GM12878 (cell line): Measurements from ENCODE around the gene PHAF1. TPM values are rescaled to one million over a fixed set of nuclear protein-coding genes. Genes with fewer than 3 reads are reported as not detected.

Source experiments
- CHD1 ChIP-seq: IDR thresholded peaks from 2 replicates; pipeline ENCODE4 v1.6.1; 2012; ENCODE audit warnings: low read depth, low read length, improper control_type of control experiment
- CHD2 ChIP-seq: IDR thresholded peaks from 2 replicates; pipeline ENCODE4 v1.6.1; 2011; ENCODE audit warnings: low read depth, low read length, improper control_type of control experiment, borderline replicate concordance
- EZH2 ChIP-seq: IDR thresholded peaks from 2 replicates; pipeline ENCODE4 v1.6.1; 2012; ENCODE audit warnings: low read depth, mild to moderate bottlenecking, control low read depth, inconsistent platforms, low read length, borderline replicate concordance; ENCODE audit not compliant: control insufficient read depth
- JUND ChIP-seq: IDR thresholded peaks from 2 replicates; pipeline ENCODE4 v1.6.1; 2012; ENCODE audit warnings: low read depth, mild to moderate bottlenecking, low read length, improper control_type of control experiment, moderate library complexity
- NRF1 ChIP-seq: conservative IDR thresholded peaks from 2 replicates; pipeline ENCODE4 v1.6.1; 2011; ENCODE audit warnings: mild to moderate bottlenecking, low read depth, low read length, improper control_type of control experiment
- POLR2A ChIP-seq: IDR thresholded peaks from 2 replicates; pipeline ENCODE4 v1.6.1; 2011; ENCODE audit warnings: low read depth, mild to moderate bottlenecking, low read length
- RAD51 ChIP-seq: fragments of 450-650 bp; IDR thresholded peaks from 2 replicates; pipeline ENCODE4 v1.6.1; 2016; ENCODE audit warnings: moderate library complexity, mild to moderate bottlenecking, inconsistent platforms
- RFX5 ChIP-seq: IDR thresholded peaks from 2 replicates; pipeline ENCODE4 v1.6.1; 2011; ENCODE audit warnings: low read depth, low read length, improper control_type of control experiment
- STAT3 ChIP-seq: IDR thresholded peaks from 2 replicates; pipeline ENCODE4 v1.6.1; 2011; ENCODE audit warnings: low read depth, low read length, improper control_type of control experiment
- polyA plus RNA-seq, 11 experiments: library from polyadenylated mRNA; depleted of rRNA in 4 of 11; unstranded in 6 of 11; stranded (reverse) in 5 of 11; fragments of >200 nt; fragmentation: Nextera tagmentation in 4 of 11; fragmentation: Illumina TruSeq in 1 of 11; extraction: Ambion mirVana in 4 of 11; extraction: Trizol in 1 of 11; gene quantifications; 1 replicate in 1 of 11; 2 replicates in 10 of 11; pipeline versions ENCODE4 v1.2.1 to v1.2.3, GENCODE V29; 2011 to 2016; ENCODE audit warnings: inconsistent platforms in 2 of 11, missing spikeins in 2 of 11, low read depth in 1 of 11
- total RNA-seq, 4 experiments: library from RNA; depleted of rRNA in 3 of 4; stranded (reverse); fragments of >200 nt in 3 of 4; fragmentation: Illumina TruSeq in 1 of 4; extraction: Trizol in 1 of 4; gene quantifications; 2 replicates each; pipeline versions ENCODE4 v1.2.1 to v1.2.3, GENCODE V29; 2013 to 2021
- TF ChIP-seq, protein P1 (sequence below): fragments of 450-650 bp; IDR thresholded peaks from 2 replicates; pipeline ENCODE4 v1.6.1; 2017; ENCODE audit warnings: borderline replicate concordance
- TF ChIP-seq, protein P2 (sequence below): IDR thresholded peaks from 2 replicates; pipeline ENCODE4 v1.6.1; 2011; ENCODE audit warnings: mild to moderate bottlenecking, low read depth, low read length, moderate library complexity; ENCODE audit not compliant: insufficient replicate concordance
- TF ChIP-seq, protein P3 (sequence below): IDR thresholded peaks from 2 replicates; pipeline ENCODE4 v1.6.1; 2012; ENCODE audit warnings: improper control_type of control experiment, low read depth, low read length; ENCODE audit not compliant: insufficient replicate concordance
- TF ChIP-seq, protein P4 (sequence below): fragments of 450-650 bp; conservative IDR thresholded peaks from 2 replicates; pipeline ENCODE4 v1.6.1; 2017; ENCODE audit warnings: mild to moderate bottlenecking, moderate library complexity
- TF ChIP-seq, protein P5 (sequence below): IDR thresholded peaks from 2 replicates; pipeline ENCODE4 v1.6.1; 2011; ENCODE audit warnings: borderline replicate concordance, low read depth, mild to moderate bottlenecking, moderate library complexity, mixed read lengths, low read length; ENCODE audit not compliant: insufficient read depth; ENCODE audit errors: extremely low read length

The PHAF1 gene
- total and polyA plus RNA-seq, 10 of the 15 experiments (the other 5 are each of a cell fraction or from before 2014, with no cell fraction given), result 4.5 to 20.9 (median 14.9) TPM

DNA sequence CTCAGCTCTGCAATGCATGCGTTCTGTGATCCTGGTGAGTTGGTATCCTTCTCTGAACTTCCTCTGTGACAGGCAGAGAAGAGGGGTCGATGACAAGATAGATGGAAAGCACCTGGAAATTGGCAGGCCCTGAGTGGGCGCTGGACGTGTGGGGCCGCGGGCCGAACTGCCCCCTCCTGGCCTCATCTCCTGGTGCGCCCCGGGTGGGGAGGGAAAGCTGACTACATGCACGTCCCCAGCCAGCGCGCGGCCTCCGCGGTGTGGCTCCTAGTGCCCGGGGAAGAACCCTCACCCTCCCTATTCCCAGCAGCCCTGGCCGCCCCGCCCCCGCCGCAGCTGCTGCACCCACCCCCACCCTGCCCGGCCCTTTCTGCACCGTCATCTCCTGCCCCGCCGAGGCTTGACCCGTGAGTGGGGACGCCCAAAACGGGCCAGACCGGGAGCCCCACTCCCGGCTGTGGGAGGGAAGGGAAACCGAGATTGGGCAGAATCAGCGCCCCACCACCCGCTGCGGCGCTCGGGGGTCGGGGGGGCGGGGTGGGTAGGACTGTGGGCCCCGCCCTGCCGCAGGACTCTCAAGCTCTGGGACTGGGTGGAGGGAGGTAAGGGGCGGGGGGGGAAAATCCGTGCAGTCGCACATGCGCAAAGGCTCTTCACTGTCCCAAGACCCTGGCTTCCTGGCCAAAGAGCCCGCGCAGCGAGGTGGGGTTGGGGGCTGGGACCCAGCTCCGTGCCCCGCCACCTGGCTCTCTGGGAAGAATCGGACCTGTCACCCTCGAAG, 60.6 kb downstream of the PHAF1 start, which contains the start of gene NOL3 (continued):
- TF ChIP-seq, protein P1, sequence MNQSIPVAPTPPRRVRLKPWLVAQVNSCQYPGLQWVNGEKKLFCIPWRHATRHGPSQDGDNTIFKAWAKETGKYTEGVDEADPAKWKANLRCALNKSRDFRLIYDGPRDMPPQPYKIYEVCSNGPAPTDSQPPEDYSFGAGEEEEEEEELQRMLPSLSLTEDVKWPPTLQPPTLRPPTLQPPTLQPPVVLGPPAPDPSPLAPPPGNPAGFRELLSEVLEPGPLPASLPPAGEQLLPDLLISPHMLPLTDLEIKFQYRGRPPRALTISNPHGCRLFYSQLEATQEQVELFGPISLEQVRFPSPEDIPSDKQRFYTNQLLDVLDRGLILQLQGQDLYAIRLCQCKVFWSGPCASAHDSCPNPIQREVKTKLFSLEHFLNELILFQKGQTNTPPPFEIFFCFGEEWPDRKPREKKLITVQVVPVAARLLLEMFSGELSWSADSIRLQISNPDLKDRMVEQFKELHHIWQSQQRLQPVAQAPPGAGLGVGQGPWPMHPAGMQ, result no peak
- TF ChIP-seq NRF1 (peak; percentile 55), STAT3 (no peak), POLR2A (peak; percentile 50), RFX5 (no peak), JUND (no peak), RAD51 (no peak), CHD1 (no peak), EZH2 (no peak), CHD2 (peak; percentile 56)
- TF ChIP-seq, protein P2, sequence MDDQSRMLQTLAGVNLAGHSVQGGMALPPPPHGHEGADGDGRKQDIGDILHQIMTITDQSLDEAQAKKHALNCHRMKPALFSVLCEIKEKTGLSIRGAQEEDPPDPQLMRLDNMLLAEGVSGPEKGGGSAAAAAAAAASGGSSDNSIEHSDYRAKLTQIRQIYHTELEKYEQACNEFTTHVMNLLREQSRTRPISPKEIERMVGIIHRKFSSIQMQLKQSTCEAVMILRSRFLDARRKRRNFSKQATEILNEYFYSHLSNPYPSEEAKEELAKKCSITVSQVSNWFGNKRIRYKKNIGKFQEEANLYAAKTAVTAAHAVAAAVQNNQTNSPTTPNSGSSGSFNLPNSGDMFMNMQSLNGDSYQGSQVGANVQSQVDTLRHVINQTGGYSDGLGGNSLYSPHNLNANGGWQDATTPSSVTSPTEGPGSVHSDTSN, result no peak
- TF ChIP-seq, protein P3, sequence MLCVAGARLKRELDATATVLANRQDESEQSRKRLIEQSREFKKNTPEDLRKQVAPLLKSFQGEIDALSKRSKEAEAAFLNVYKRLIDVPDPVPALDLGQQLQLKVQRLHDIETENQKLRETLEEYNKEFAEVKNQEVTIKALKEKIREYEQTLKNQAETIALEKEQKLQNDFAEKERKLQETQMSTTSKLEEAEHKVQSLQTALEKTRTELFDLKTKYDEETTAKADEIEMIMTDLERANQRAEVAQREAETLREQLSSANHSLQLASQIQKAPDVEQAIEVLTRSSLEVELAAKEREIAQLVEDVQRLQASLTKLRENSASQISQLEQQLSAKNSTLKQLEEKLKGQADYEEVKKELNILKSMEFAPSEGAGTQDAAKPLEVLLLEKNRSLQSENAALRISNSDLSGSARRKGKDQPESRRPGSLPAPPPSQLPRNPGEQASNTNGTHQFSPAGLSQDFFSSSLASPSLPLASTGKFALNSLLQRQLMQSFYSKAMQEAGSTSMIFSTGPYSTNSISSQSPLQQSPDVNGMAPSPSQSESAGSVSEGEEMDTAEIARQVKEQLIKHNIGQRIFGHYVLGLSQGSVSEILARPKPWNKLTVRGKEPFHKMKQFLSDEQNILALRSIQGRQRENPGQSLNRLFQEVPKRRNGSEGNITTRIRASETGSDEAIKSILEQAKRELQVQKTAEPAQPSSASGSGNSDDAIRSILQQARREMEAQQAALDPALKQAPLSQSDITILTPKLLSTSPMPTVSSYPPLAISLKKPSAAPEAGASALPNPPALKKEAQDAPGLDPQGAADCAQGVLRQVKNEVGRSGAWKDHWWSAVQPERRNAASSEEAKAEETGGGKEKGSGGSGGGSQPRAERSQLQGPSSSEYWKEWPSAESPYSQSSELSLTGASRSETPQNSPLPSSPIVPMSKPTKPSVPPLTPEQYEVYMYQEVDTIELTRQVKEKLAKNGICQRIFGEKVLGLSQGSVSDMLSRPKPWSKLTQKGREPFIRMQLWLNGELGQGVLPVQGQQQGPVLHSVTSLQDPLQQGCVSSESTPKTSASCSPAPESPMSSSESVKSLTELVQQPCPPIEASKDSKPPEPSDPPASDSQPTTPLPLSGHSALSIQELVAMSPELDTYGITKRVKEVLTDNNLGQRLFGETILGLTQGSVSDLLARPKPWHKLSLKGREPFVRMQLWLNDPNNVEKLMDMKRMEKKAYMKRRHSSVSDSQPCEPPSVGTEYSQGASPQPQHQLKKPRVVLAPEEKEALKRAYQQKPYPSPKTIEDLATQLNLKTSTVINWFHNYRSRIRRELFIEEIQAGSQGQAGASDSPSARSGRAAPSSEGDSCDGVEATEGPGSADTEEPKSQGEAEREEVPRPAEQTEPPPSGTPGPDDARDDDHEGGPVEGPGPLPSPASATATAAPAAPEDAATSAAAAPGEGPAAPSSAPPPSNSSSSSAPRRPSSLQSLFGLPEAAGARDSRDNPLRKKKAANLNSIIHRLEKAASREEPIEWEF, result no peak
- TF ChIP-seq, protein P4, sequence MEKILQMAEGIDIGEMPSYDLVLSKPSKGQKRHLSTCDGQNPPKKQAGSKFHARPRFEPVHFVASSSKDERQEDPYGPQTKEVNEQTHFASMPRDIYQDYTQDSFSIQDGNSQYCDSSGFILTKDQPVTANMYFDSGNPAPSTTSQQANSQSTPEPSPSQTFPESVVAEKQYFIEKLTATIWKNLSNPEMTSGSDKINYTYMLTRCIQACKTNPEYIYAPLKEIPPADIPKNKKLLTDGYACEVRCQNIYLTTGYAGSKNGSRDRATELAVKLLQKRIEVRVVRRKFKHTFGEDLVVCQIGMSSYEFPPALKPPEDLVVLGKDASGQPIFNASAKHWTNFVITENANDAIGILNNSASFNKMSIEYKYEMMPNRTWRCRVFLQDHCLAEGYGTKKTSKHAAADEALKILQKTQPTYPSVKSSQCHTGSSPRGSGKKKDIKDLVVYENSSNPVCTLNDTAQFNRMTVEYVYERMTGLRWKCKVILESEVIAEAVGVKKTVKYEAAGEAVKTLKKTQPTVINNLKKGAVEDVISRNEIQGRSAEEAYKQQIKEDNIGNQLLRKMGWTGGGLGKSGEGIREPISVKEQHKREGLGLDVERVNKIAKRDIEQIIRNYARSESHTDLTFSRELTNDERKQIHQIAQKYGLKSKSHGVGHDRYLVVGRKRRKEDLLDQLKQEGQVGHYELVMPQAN, result 0 out of 2 replicates have a peak, but pooled peaks have one; percentile 57
- TF ChIP-seq, protein P5, sequence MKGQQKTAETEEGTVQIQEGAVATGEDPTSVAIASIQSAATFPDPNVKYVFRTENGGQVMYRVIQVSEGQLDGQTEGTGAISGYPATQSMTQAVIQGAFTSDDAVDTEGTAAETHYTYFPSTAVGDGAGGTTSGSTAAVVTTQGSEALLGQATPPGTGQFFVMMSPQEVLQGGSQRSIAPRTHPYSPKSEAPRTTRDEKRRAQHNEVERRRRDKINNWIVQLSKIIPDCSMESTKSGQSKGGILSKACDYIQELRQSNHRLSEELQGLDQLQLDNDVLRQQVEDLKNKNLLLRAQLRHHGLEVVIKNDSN, result no peak
